NCI-H2081 treated with DMSO at 0.1 percent for 48 hours (cell line): ENCODE results near the gene CFAP97D2.
"Not testable (repeated sequence)": the region's sequence is repeated elsewhere in the genome, so short reads cannot be mapped to it uniquely, and the experiment has no call there.

ENCODE experiments used
- DNase-seq: peaks from one replicate; lab custom pipeline; 2025; lab: John Stamatoyannopoulos, UW

Gene CFAP97D2

GRCh38 chr13:114158869-114159666, 20.0 kb upstream of the CFAP97D2 start:
- DNase-seq, result not testable (repeated sequence)

DNA sequence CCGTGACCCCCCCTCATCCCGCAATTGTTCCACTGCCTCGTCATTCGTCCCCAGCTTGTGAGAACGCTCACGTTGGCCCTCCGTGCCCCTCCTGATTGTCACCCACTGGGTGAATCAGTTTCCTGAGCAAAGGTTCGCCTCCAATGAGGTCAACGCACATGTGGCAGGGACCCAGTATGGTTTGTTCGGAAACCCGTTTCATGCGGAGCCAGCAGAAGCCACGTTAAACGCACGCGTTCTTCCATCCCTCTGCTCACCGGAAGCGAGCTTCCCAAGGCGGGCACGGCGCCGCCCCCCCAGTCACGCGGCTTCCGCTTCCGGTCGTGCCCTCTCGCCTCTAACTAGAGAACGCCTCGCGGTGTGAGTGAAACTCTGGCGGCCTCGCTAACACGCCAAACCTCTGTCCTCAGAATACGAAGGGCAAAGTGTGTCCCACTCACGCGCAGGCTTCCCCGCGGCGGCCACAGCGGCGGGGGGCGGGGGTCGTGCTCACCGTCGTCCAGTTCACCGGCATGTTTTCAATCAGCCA, 18.0 kb upstream of the CFAP97D2 start:
- DNase-seq, result no peak

DNA sequence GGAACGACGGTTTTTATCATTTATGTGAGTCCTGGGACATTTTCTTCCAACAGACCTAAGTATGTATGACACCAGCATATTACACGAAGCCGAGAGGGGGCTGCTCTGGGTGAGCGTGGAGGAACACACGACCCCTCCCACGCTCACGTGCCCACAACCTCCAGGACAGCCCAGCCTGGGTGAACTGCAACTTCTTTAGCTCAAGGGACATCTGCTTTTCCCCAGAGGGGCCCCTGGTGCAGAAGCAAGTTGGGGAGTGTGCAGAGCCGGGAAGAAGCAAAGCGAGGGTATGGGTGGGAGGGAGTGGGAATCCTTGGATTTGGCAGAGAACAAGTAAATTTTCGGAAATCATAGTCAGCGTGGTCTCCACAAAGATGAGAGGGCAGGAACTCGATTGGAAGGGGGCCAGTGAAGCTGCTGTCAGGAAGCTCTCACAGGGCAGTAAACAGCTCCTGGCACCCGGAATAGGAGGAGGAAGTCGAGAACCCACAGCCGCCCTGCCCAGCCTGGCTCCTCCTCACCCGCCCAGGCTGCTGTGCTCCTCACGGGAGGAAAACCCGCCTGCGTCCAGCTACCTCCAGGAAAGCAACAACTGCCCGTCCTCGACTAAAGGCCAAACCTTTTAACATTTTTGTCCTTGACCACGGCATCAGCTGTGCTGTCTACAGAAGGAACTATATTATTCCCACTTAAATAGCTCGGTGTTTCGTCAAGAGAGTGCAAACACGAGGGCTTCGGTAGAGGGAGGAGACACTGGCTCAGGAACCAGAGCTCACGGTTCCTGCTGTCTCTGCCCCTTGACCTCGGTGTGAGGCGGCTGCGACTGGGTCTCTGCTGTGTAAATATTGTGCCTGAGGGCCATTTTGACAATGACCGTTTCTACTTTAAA, 17.2 kb upstream of the CFAP97D2 start:
- no peak for DNase-seq

DNA sequence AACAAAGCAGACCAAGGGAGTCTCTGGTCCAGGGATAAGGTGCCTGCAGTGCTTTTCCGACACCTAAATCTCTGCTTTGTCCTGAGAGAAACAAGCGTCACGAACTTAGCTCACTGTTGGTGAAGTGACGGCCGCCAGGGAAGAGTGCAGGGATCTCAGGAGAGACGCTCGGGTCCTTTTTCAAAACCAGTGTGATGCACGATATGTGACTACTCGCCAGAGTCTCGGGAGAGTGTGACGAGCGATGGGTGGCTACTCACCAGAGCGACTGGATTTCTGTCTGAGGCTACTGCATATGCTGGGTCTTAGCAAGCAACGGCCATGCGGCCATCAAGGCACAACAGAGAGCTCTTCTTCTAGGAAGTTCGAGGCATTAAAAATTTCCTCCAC, 16.5 kb upstream of the CFAP97D2 start:
- no peak for DNase-seq

DNA sequence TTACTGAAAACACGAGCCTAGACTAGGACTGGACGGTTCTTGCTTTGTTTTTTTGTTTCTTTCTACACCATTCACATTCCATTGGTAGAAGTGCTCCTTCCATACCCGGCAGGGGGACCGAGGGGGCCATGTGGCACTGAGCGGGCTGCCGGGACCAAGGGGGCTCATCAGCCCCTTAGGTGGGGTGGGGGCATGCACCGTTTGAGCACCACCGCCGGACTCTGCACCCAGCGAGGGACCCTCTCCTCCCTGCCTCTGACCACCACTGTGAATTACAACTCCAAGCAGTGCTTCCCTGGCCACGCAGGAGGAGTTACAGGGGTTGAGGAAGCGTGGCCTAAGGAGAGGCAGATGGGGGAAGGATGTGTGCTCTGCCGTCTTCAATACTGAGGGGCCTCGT, 15.0 kb upstream of the CFAP97D2 start:
- no peak for DNase-seq

DNA sequence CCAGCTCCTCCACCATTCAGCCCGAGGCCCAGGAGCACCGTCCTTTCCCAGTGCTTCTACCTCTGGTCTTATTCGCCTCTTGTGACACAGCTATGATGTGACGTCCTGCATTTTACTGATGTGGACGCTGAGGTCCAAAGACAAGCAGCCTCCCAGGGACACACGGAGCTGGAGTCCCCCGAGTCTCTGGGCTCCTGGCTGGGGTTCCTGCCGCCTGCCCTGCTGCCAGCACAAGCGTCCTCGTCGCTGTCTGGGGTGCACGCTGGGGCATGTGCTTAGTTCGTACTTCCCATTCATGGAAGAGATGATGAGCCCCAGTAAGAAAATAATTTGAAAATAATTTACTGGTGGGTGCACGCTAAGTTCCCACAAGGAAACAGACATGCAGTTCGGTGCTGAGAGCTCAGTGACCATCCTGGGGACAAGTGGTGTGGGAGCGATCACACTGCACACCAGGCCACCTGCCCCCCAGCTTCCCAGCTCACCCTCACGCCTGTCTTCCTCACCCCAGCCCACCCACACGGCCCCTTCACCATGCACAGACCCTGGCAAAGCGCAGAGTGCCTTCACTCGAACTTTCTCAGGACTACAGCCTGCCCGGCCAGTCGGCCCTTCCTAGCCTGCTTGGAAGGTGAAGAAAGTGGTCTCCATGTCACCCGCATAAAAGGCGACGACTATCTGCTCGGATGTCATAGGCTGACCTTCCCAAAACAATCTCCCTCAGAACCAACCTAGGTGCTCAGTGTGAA, 14.2 kb upstream of the CFAP97D2 start:
- no peak for DNase-seq

- DNase-seq, result no peak
Observed at GRCh38 chr13:114166381-114167131, 12.5 kb upstream of the CFAP97D2 start.

GRCh38 chr13:114167426-114167825, 11.6 kb upstream of the CFAP97D2 start:
- no peak for DNase-seq

DNA sequence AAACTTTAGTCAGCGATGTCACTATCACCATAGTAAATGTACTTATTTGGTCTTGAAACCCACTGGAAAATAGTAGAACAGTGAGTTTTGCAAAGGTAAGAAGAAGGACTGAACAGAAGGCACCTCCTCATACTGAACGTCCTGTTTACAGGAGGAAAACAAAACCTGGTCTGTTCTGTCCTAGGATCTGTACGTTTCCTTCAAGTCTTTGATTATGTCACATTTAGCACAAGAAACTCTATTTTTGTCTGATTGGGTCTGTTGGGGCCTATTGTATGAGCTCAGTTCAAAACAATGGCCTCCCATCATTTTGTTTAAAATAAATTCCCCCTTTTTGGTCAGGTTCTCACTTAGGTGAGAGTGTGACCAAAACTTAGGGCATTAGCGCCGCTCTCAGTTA, 11.2 kb upstream of the CFAP97D2 start:
- no peak for DNase-seq

DNA sequence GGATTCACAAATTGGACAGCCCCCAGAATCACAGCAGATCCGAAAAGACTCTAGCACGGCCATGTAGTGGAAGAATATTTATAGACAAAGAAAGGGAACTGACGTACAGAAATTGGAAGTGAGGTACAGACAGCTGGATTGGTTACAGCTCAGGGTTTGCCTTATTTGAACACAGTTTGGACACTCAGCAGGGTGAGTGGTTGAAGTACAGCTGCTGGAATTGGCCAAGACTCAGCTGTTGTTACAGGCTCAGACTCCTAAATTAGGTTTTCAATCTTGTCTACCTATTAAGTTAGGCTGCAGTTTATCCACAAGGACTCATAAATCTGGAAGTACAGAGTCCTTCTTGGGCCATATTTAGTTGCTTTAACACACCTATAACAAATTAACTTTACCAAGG, 5.8 kb upstream of the CFAP97D2 start:
- DNase-seq, result no peak

DNA sequence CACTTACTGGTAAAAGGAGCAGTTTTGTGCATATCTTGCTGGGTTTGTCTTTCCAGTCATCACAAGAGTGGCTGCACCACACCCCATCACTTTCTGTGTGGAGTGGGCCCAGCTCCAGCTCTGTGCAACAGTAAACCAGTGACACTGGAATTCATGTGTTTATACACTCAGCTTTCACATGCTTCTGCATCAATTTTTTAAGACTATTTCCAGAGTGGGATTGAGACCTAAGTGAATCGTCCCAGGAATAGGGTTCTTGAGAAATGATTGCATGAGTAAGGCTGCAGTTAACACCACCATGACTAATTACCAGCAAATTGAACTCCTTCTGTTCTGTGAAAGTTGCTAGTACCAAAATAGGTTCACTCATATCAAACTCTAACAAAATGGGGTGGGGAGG, 5.3 kb upstream of the CFAP97D2 start:
- no peak for DNase-seq

- no peak for DNase-seq
Observed at GRCh38 chr13:114174529-114174961, 4.5 kb upstream of the CFAP97D2 start.

- DNase-seq, result not testable (repeated sequence)
Observed at GRCh38 chr13:114176359-114176902, 2.6 kb upstream of the CFAP97D2 start.

DNA sequence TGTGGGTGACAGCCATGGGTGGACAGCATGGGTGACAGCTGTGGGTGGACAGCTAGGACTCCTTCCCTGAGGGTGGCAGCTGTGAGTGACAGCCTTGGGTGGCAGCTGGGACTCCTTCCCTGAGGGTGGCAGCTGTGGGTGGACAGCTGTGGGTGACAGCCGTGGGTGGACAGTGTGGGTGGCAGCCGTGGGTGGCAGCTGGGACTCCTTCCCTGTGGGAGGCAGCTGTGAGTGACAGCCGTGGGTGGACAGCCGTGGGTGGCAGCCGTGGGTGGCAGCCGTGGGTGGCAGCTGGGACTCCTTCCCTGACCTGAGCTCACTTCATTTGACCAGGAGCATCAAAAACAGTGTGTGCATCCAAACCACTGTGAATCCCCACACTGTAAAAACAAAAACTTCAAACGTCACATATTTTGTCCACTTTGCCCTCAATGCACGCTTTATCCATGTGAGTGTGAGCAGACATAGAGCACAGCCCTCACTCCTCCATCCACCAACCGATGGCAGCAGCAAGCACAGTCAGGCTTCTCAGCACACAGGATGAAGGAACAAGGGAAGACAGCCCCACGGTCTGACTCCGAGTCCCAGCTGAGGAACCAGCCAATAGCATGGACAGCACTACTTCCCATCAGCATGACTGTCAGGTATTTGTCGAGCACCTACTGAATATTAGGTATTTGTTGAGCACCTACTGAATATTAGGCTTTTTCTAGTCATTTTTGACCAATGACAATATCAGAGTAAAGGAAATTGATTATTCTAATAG, 1.6 kb upstream of the CFAP97D2 start:
- DNase-seq, result no peak

- DNase-seq, result no peak
Observed at GRCh38 chr13:114185182-114185971, 6.3 kb downstream of the CFAP97D2 start.

- no peak for DNase-seq
Observed at GRCh38 chr13:114194853-114195252, 15.8 kb downstream of the CFAP97D2 start.

- no peak for DNase-seq
Observed at GRCh38 chr13:114196629-114197028, 17.6 kb downstream of the CFAP97D2 start.

GRCh38 chr13:114198556-114198955, 19.5 kb downstream of the CFAP97D2 start:
- DNase-seq, result no peak

DNA sequence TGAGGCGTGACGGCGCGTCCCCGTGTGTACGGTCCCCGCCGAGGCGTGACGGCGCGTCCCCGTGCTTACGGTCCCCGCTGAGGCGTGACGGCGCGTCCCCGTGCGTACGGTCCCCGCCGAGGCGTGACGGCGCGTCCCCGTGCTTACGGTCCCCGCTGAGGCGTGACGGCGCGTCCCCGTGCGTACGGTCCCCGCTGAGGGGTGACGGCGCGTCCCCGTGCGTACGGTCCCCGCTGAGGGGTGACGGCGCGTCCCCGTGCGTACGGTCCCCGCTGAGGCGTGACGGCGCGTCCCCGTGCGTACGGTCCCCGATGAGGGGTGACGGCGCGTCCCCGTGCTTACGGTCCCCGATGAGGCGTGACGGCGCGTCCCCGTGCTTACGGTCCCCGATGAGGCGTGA, 20.5 kb downstream of the CFAP97D2 start:
- not testable (repeated sequence) for DNase-seq
